Pancreas (tissue), 10 donors: Measurements from ENCODE around the gene NEUROD2. TPM values are rescaled to one million over a fixed set of nuclear protein-coding genes. Genes with fewer than 3 reads are reported as not detected.

Experiments
- ATAC-seq, 4 donors: fragments of 200-7000 bp; cut with Tn5 transposase; one replicate each; pipeline versions ENCODE4 v1.8.0 to v1.9.1; 2020; ENCODE audit warnings: mild to moderate bottlenecking in 4 of 4, moderate library complexity in 4 of 4
- DNase-seq, 6 donors: peaks; one replicate each; pipeline ENCODE4 v3.0.0-alpha.2; 2020
- FAIRE-seq: peaks from 2 replicates; lab custom pipeline; 2012; peaks lifted over from hg19 to GRCh38; lab: Jason Lieb, UNC
- H3K27ac ChIP-seq, 4 donors: fragments of 200-600 bp; sonication (generic); 1 replicate in 3 of 4; 2 replicates in 1 of 4; pipeline versions ENCODE4 v1.5.0 to v1.8.0; 2020
- H3K27me3 ChIP-seq, 4 donors: fragments of 200-600 bp; one replicate each; pipeline ENCODE4 v1.8.0; 2021
- H3K36me3 ChIP-seq, 3 donors: fragments of 200-600 bp; sonication (generic) in 1 of 3; one replicate each; pipeline versions ENCODE4 v1.5.0 to v1.8.0; 2020 to 2021
- H3K4me1 ChIP-seq, 3 donors: fragments of 200-600 bp; one replicate each; pipeline ENCODE4 v1.8.0; 2021
- H3K4me3 ChIP-seq, 4 donors: fragments of 200-600 bp; sonication (generic) in 2 of 4; one replicate each; pipeline versions ENCODE4 v1.5.0 to v1.8.0; 2020 to 2021
- H3K9me3 ChIP-seq, 4 donors: fragments of 200-600 bp; one replicate each; pipeline ENCODE4 v1.8.0; 2021
- CTCF ChIP-seq, 4 donors: fragments of 200-600 bp; sonication (generic) in 3 of 4; IDR thresholded peaks; one replicate each; pipeline versions ENCODE4 v1.5.0 to v1.8.0; 2021; ENCODE audit warnings: antibody characterized with exemption in 4 of 4
- WGBS, 2 donors: extraction: QIAGEN DNeasy Blood & Tissue Kit; methylation state at CpG; one replicate each; pipeline ENCODE4 v1.1.7; 2013; 5-methylcytosine and 5-hydroxymethylcytosine counted together
- intact Hi-C, 3 donors: fragments of 100-400 bp; cut with DNase I; formaldehyde crosslinking; loops; one replicate each; pipeline versions ENCODE4 v1.11.1 to v1.14.2; 2022
- polyA plus RNA-seq, 2 donors: library from polyadenylated mRNA; stranded (reverse); fragments of 200-250 nt; gene quantifications; one replicate each; pipeline ENCODE4 v1.2.3, GENCODE V29; 2013
- total RNA-seq, 6 donors: library from RNA; stranded (reverse); fragmentation: NEBNext Ultra II Directional in 4 of 6; extraction: Animal tissue kit (Norgen Biotek cat#: 25700) in 4 of 6; gene quantifications; one replicate each; pipeline versions ENCODE4 v1.2.1 to v1.2.4, GENCODE V29; 2021 to 2023
- donor health status: healthy with polysubstance abuse.
- donor health status: DM: no; HTN: no; CAD: no; lungs with moderate emphysema.
- donor health status: DM: no; HTN: no; CAD: no.
- donor health status: control.
- donor health status: control.
- donor health status: Bipolar disorder and iron deficiency.
- donor health status: DM: yes; HTN: yes; CAD: no.
- donor health status: DM: no; HTN: no; CAD: no.
- donor health status: DM: no; HTN: no; CAD: no.
- donor health status: DM: yes; HTN: yes; CAD: no.

NEUROD2 gene
- total and polyA plus RNA-seq, 8 donors = 0.04 TPM; not detected in 7

- Histone ChIP-seq H3K27me3 (peaks cover 0 to 3% (median 0%) of the 10 kb centered on the region in 4 donors), H3K9me3 (no peaks in the 10 kb centered on the region), H3K27ac (no peak overlapping the region), H3K4me1 (no peaks in the 10 kb centered on the region), H3K4me3 (no peak overlapping the region), H3K36me3 (no peaks in the 10 kb centered on the region)
- WGBS, 2 donors = 68 to 76% methylated on average over 7 of the region's 7 CpGs
- DNase-seq (peak in 2 of 6 donors; percentile 0 to 5), ATAC-seq (no peak), FAIRE-seq (no peak)
- TF ChIP-seq CTCF (IDR thresholded peaks at IDR 0.05) = no peak
- intact Hi-C loops = no loop called here
Measured at GRCh38 chr17:39612935-39613464, 5.3 kb upstream of the NEUROD2 start.

GRCh38 chr17:39612291-39612894 lies 4.7 kb upstream of the NEUROD2 start:
- intact Hi-C loops = no loop called here
- no peak for TF ChIP-seq CTCF (IDR thresholded peaks at IDR 0.05)
- Histone ChIP-seq H3K36me3 (no peaks in the 10 kb centered on the region), H3K4me1 (no peaks in the 10 kb centered on the region), H3K27ac (no peak overlapping the region), H3K27me3 (peaks cover 0 to 9% (median 0%) of the 10 kb centered on the region in 4 donors), H3K4me3 (no peak overlapping the region), H3K9me3 (no peaks in the 10 kb centered on the region)
- ATAC-seq (no peak), DNase-seq (peak in 3 of 6 donors; percentile 21 to 50 (median 42)), FAIRE-seq (no peak)
- WGBS, 2 donors = 55 to 68% methylated on average over 18 to 22 of the region's 22 CpGs

DNA sequence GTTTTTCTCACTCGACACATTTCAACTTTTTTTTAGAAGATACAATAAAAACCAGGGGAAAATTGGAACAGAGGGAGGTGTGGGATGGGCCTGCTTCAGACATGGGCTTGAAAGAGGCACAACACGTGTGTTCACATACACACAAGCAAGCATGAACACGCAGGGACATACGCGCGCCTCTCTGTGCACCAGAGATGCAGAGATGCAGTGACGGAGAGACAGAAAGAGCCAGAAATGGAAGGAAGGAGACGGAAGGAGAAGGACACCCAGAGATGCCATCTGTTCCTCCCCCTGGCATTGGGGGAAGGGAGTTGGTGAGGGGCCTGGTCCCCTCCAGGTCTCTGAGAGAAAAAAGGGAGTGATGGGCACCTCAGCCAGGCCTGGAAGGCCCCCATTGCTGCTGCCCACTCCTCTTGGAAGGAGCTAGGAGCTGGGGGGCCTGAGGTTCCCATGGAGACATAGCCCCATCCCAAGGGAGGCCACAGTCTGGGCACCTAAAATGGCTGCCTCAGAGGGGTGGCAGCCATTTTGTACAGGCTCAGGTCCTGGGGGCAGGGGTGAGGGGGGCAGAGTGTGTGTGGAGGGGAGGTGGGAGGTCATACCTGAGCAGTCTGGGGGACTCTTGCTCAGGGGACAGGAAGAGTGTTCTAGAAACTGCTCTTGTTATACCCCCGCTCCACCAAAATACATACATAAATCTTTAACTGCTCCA lies 3.8 kb upstream of the NEUROD2 start:
- no peak for ATAC-seq
- Histone ChIP-seq H3K4me1 (peaks cover 0 to 5% (median 4%) of the 10 kb centered on the region in 3 donors), H3K27ac (no peak overlapping the region), H3K4me3 (no peak overlapping the region), H3K9me3 (no peaks in the 10 kb centered on the region), H3K36me3 (no peaks in the 10 kb centered on the region), H3K27me3 (peaks cover 0 to 17% (median 0%) of the 10 kb centered on the region in 4 donors)
- no peak for FAIRE-seq
- 84 to 85% methylated on average over 9 of the region's 9 CpGs for WGBS, 2 donors
- intact Hi-C loops = no loop called here
- DNase-seq = peak in 2 of 6 donors; percentile 2 to 25
- TF ChIP-seq CTCF (IDR thresholded peaks at IDR 0.05) = no peak

- Histone ChIP-seq H3K4me1 (peaks cover 7 to 15% (median 10%) of the 10 kb centered on the region in 3 donors), H3K9me3 (no peaks in the 10 kb centered on the region), H3K27me3 (peaks cover 0 to 32% (median 9%) of the 10 kb centered on the region in 4 donors), H3K4me3 (no peak overlapping the region), H3K36me3 (no peaks in the 10 kb centered on the region), H3K27ac (no peak overlapping the region)
- no peak for TF ChIP-seq CTCF (IDR thresholded peaks at IDR 0.05)
- no peak for FAIRE-seq
- 77 to 89% methylated on average over 4 of the region's 4 CpGs for WGBS, 2 donors
- intact Hi-C loops = no loop called here
- DNase-seq = peak in 1 of 6 donors; percentile 3
- no peak for ATAC-seq
Measured at GRCh38 chr17:39609416-39610025, 1.8 kb upstream of the NEUROD2 start.
